SK-N-SH (cell line): ENCODE data around the gene NUAK2. TPM values are rescaled to one million over a fixed set of nuclear protein-coding genes. Genes with fewer than 3 reads are reported as not detected.

Experiments used
- CTCF ChIA-PET: fragments of 300-600, 350-600 bp; formaldehyde crosslinking; extraction: SDS; loops from one replicate; lab custom pipeline; 2021; lab: Yijun Ruan, JAX
- POLR2A ChIA-PET: fragments of 350-600 bp; sonication (Branson Sonifier 250); formaldehyde crosslinking; extraction: SDS; loops from one replicate; lab custom pipeline; 2020; ENCODE audit warnings: antibody characterized with exemption, inconsistent platforms; lab: Yijun Ruan, JAX
- DNase-seq: peaks from one replicate; pipeline ENCODE4 v3.0.0; 2012
- H2AFZ ChIP-seq: fragments of 200-600 bp; sonication (generic); 2 replicates; pipeline ENCODE4 v1.8.1; 2016; ENCODE audit warnings: antibody characterized with exemption, mild to moderate bottlenecking, low read depth
- H3F3A ChIP-seq: fragments of 200-600 bp; sonication (generic); replicated peaks from 2 replicates; pipeline ENCODE3; 2016; ENCODE audit warnings: antibody characterized with exemption, mild to moderate bottlenecking; ENCODE audit not compliant: insufficient read depth
- H3K27ac ChIP-seq, 2 experiments: fragments of 200-500 bp in 1 of 2; fragments of 200-600 bp in 1 of 2; sonication (Bioruptor generic) in 1 of 2; sonication (generic), shearing (Covaris generic) in 1 of 2; 2 replicates each; pipeline versions ENCODE4 v1.5.1 to v1.6.1; 2014 to 2016; ENCODE audit warnings: low read depth in 2 of 2, inconsistent platforms in 1 of 2, low read length in 1 of 2, mild to moderate bottlenecking in 1 of 2, mixed read lengths in 1 of 2
- H3K27me3 ChIP-seq: fragments of 200-600 bp; sonication (generic), shearing (Covaris generic); 2 replicates; pipeline ENCODE4 v1.6.1; 2016; ENCODE audit warnings: mixed run types; ENCODE audit not compliant: insufficient read depth
- H3K36me3 ChIP-seq, 2 experiments: fragments of 200-500 bp in 1 of 2; fragments of 200-600 bp in 1 of 2; sonication (Bioruptor generic) in 1 of 2; sonication (generic) in 1 of 2; replicated peaks in 1 of 2; 2 replicates each; pipeline versions ENCODE3 to v1.5.1; 2014 to 2016; ENCODE audit warnings: low read length in 1 of 2, mild to moderate bottlenecking in 1 of 2; ENCODE audit not compliant: insufficient read depth in 2 of 2, control insufficient read depth in 1 of 2
- H3K4me1 ChIP-seq, 2 experiments: fragments of 200-500 bp in 1 of 2; fragments of 200-600 bp in 1 of 2; sonication (Bioruptor generic) in 1 of 2; sonication (generic), shearing (Covaris generic) in 1 of 2; 2 replicates each; pipeline versions ENCODE4 v1.5.1 to v1.6.1; 2014 to 2016; ENCODE audit warnings: low read depth in 1 of 2, low read length in 1 of 2, mixed run types in 1 of 2; ENCODE audit not compliant: insufficient read depth in 2 of 2, control insufficient read depth in 1 of 2
- H3K4me2 ChIP-seq: fragments of 200-600 bp; sonication (generic), shearing (Covaris generic); 2 replicates; pipeline ENCODE4 v1.6.1; 2017; ENCODE audit warnings: mixed run types
- H3K4me3 ChIP-seq, 2 experiments: fragments of 200-500 bp in 1 of 2; fragments of 200-600 bp in 1 of 2; sonication (Bioruptor generic) in 1 of 2; sonication (generic), shearing (Covaris generic) in 1 of 2; 2 replicates each; pipeline versions ENCODE4 v1.5.1 to v1.8.1; 2014 to 2016; ENCODE audit warnings: low read depth in 2 of 2, inconsistent platforms in 1 of 2, low read length in 1 of 2, mild to moderate bottlenecking in 1 of 2, mixed read lengths in 1 of 2, moderate library complexity in 1 of 2
- H3K79me2 ChIP-seq: fragments of 200-600 bp; sonication (generic); 2 replicates; pipeline ENCODE4 v1.8.1; 2017; ENCODE audit warnings: mild to moderate bottlenecking; ENCODE audit not compliant: insufficient read depth
- H3K9ac ChIP-seq: fragments of 200-600 bp; sonication (generic); 2 replicates; pipeline ENCODE4 v1.6.1; 2017; ENCODE audit warnings: mixed run types
- H3K9me2 ChIP-seq: fragments of 200-600 bp; sonication (generic); 2 replicates; pipeline ENCODE4 v1.6.1; 2017; ENCODE audit warnings: mixed run types
- H3K9me3 ChIP-seq: fragments of 200-600 bp; sonication (generic); 2 replicates; pipeline ENCODE4 v1.6.1; 2017; ENCODE audit warnings: mixed run types, mild to moderate bottlenecking, moderate library complexity
- H4K20me1 ChIP-seq: fragments of 200-600 bp; sonication (generic); 2 replicates; pipeline ENCODE4 v1.6.1; 2017; ENCODE audit warnings: mild to moderate bottlenecking, mixed run types; ENCODE audit not compliant: insufficient read depth
- ELF1 ChIP-seq: IDR thresholded peaks from 2 replicates; pipeline ENCODE4 v1.4.0; 2012
- MEF2A ChIP-seq: IDR thresholded peaks from 2 replicates; pipeline ENCODE4 v1.4.0; 2012; ENCODE audit warnings: low read depth, borderline replicate concordance
- NFIC ChIP-seq: IDR thresholded peaks from 2 replicates; pipeline ENCODE4 v1.4.0; 2012; ENCODE audit warnings: borderline replicate concordance
- RFX5 ChIP-seq: IDR thresholded peaks from 2 replicates; pipeline ENCODE4 v1.6.1; 2012; ENCODE audit warnings: mild to moderate bottlenecking, improper control_type of control experiment, low read length
- RXRA ChIP-seq: IDR thresholded peaks from 2 replicates; pipeline ENCODE4 v1.4.0; 2012; ENCODE audit warnings: low read depth, mild to moderate bottlenecking, borderline replicate concordance
- SIN3A ChIP-seq: IDR thresholded peaks from 2 replicates; pipeline ENCODE4 v1.6.1; 2012; ENCODE audit warnings: low read depth, mild to moderate bottlenecking, low read length, moderate library complexity, borderline replicate concordance
- SMC3 ChIP-seq: IDR thresholded peaks from 2 replicates; pipeline ENCODE4 v1.6.1; 2012; ENCODE audit warnings: low read depth, low read length, improper control_type of control experiment
- TAF1 ChIP-seq: IDR thresholded peaks from 2 replicates; pipeline ENCODE4 v1.6.1; 2012; ENCODE audit warnings: low read depth, mild to moderate bottlenecking, low read length, moderate library complexity, borderline replicate concordance
- YY1 ChIP-seq: IDR thresholded peaks from 2 replicates; pipeline ENCODE4 v1.4.0; 2012; ENCODE audit warnings: low read depth, mild to moderate bottlenecking
- WGBS: methylation state at CpG from one replicate; pipeline ENCODE4 v1.1.6; 2017; ENCODE audit warnings: low lambda C conversion rate; 5-methylcytosine and 5-hydroxymethylcytosine counted together
- polyA plus RNA-seq, 3 experiments: library from polyadenylated mRNA; depleted of rRNA; stranded (reverse); fragments of >200 nt; gene quantifications; 2 replicates each; pipeline ENCODE4 v1.2.3, GENCODE V29; 2012
- TF ChIP-seq, protein P1 (sequence below): IDR thresholded peaks from 2 replicates; pipeline ENCODE4; 2012
- TF ChIP-seq, protein P2 (sequence below): IDR thresholded peaks from 2 replicates; pipeline ENCODE4 v1.4.0; 2012; ENCODE audit warnings: low read depth, borderline replicate concordance
- TF ChIP-seq, protein P3 (sequence below): IDR thresholded peaks from 2 replicates; pipeline ENCODE4 v1.4.0; 2012; ENCODE audit warnings: low read depth

Gene NUAK2
- polyA plus RNA-seq, 1 of the 3 experiments (the other 2 are of a cell fraction) = 11.1 TPM

DNA sequence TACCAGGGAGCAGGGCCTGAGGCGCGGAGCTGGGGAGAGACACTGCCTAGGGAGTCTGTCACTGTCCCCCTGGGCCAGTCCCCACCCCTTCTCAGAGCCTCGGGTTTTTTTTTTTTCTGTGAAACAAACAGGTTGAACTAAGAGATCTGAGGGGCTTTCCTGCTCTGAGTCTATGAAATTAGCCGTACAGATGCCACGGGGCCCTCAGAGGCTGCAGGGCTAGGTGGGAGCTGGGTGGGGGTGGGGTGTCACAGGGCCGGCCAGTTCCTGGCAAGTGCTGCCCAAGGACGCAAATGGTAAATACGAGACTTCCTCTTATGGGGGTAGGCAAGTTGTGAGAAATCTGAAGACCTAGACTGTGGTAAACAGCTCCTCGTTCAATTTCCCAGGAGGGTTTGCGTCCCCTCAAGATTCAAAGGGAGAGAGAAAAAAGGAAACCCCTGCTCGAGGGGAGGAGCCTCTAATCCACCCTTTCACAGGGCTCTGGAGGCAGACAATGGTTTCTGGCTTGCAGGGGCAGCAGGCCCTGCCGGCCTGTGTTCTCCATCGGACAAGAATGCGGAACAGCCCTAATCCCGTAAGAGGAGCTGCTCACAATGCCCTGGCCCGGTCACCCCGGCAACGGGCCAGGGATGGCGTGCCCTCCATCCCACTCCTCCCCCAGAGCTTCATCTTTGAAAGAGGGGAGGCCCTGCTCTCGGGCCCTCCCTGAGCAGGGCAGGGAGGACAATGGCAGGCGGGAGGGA, 7.8 kb downstream of the NUAK2 start (continued):
- TF ChIP-seq, protein P1, sequence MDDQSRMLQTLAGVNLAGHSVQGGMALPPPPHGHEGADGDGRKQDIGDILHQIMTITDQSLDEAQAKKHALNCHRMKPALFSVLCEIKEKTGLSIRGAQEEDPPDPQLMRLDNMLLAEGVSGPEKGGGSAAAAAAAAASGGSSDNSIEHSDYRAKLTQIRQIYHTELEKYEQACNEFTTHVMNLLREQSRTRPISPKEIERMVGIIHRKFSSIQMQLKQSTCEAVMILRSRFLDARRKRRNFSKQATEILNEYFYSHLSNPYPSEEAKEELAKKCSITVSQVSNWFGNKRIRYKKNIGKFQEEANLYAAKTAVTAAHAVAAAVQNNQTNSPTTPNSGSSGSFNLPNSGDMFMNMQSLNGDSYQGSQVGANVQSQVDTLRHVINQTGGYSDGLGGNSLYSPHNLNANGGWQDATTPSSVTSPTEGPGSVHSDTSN = no peak
- TF ChIP-seq, protein P2, sequence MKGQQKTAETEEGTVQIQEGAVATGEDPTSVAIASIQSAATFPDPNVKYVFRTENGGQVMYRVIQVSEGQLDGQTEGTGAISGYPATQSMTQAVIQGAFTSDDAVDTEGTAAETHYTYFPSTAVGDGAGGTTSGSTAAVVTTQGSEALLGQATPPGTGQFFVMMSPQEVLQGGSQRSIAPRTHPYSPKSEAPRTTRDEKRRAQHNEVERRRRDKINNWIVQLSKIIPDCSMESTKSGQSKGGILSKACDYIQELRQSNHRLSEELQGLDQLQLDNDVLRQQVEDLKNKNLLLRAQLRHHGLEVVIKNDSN = no peak
- TF ChIP-seq SMC3 (no peak), YY1 (no peak)

DNA sequence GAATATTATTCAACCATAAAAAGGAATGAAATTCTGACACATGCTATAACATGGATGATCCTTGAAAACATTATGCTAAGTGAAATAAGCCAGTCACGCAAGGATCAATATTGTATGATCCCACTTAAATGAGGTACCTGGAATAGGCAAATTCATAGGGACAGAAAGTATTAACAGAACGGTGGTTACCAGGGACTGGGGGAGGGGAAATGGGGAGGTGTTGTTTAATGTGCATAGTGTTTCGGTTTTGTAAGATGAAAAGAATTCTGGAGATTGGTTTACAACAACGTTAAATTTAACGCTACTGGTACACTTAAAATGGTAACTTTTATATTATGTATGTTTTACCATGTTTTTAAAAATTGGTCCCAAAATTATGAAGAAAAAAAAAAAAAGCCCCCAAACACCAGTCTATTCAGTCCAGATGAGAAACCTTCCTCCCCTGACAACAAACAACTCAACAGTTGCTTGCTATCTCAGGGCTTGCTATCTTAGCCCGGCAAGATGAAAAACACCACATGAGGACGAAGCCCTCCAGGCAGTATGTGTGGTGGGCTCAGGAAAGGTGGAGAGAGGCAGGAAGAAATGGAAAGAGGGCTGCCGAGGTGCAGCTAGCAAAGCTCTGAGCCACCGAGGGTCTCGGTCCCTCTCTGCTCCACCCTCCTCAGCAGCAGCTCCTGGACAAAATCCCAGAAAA, 8.5 kb downstream of the NUAK2 start:
- Histone ChIP-seq H3K79me2 (peaks cover 87% of the 10 kb centered on the region), H3K9ac (no peak overlapping the region), H4K20me1 (peaks cover 39% of the 10 kb centered on the region), H3K9me2 (no peaks in the 10 kb centered on the region), H3K36me3 (peaks cover 17 to 31% of the 10 kb centered on the region in 2 experiments), H3K4me1 (peaks cover 13 to 20% of the 10 kb centered on the region in 2 experiments), H3K4me3 (no peak overlapping the region), H3K9me3 (no peaks in the 10 kb centered on the region), H3K27ac (no peak overlapping the region), H3K4me2 (no peak overlapping the region; the same call in 1 of the 2 replicates), H3F3A (peaks cover 4% of the 10 kb centered on the region), H3K27me3 (no peaks in the 10 kb centered on the region), H2AFZ (no peak overlapping the region)
- ChIA-PET POLR2A (no interaction called here), CTCF (interaction anchor here (1.2 to 46.8 kb wide), 3 partner anchors 12 to 41 kb away, joined by 5 to 1368 read pairs (median 11); no protein-coding TSS in a partner anchor)
- 86% methylated on average over 10 of the region's 10 CpGs for WGBS
- TF ChIP-seq RXRA = no peak
- TF ChIP-seq ELF1 = no peak
- TF ChIP-seq, protein P3, sequence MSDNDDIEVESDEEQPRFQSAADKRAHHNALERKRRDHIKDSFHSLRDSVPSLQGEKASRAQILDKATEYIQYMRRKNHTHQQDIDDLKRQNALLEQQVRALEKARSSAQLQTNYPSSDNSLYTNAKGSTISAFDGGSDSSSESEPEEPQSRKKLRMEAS = no peak
- TF ChIP-seq NFIC = no peak
- TF ChIP-seq TAF1 = no peak
- no peak for TF ChIP-seq SIN3A
- TF ChIP-seq MEF2A = no peak
- TF ChIP-seq RFX5 = no peak
- DNase-seq = no peak
